Left lung (tissue), 10 donors: ENCODE measurements around the gene MAGEB5. TPM values are rescaled to one million over a fixed set of nuclear protein-coding genes. Genes with fewer than 3 reads are reported as not detected.

ENCODE experiments used
- ATAC-seq: fragments of 200-7000 bp; cut with Tn5 transposase; one replicate; pipeline ENCODE4 v1.9.1; 2020; ENCODE audit warnings: moderate library complexity
- DNase-seq, 4 donors: peaks; one replicate each; pipeline ENCODE4 v3.0.0-alpha.2; 2013 to 2020
- H3K27ac ChIP-seq, 2 donors: fragments of 200-600 bp; sonication (generic) in 1 of 2; one replicate each; pipeline versions ENCODE4 v1.5.0 to v1.8.0; 2020 to 2021
- H3K27me3 ChIP-seq, 2 donors: fragments of 200-600 bp; sonication (generic) in 1 of 2; one replicate each; pipeline versions ENCODE4 v1.5.0 to v1.8.0; 2020 to 2021
- H3K36me3 ChIP-seq, 2 donors: fragments of 200-600 bp; sonication (generic) in 1 of 2; one replicate each; pipeline versions ENCODE4 v1.5.0 to v1.8.0; 2020 to 2021
- H3K4me1 ChIP-seq, 2 donors: fragments of 200-600 bp; one replicate each; pipeline ENCODE4 v1.8.0; 2021
- H3K4me3 ChIP-seq, 2 donors: fragments of 200-600 bp; sonication (generic) in 1 of 2; one replicate each; pipeline versions ENCODE4 v1.5.0 to v1.8.0; 2020 to 2021; ENCODE audit warnings: mild to moderate bottlenecking in 1 of 2
- H3K9me3 ChIP-seq, 2 donors: fragments of 200-600 bp; sonication (generic) in 1 of 2; one replicate each; pipeline versions ENCODE4 v1.5.0 to v1.8.0; 2020 to 2021
- CTCF ChIP-seq, 2 donors: fragments of 200-600 bp; sonication (generic) in 1 of 2; IDR thresholded peaks; one replicate each; pipeline versions ENCODE4 v1.5.0 to v1.8.0; 2021; ENCODE audit warnings: antibody characterized with exemption in 2 of 2
- intact Hi-C, 2 donors: fragments of 100-400 bp; cut with DNase I; formaldehyde crosslinking; loops; one replicate each; pipeline versions ENCODE4 v1.11.2 to v1.14.2; 2022
- polyA plus RNA-seq, 6 donors: library from polyadenylated mRNA; unstranded; fragments of 120-200 nt; gene quantifications; one replicate each; pipeline ENCODE4 v1.2.1, GENCODE V29; 2013; ENCODE audit not compliant: insufficient read length in 6 of 6
- total RNA-seq, 2 donors: library from RNA; stranded (reverse); fragmentation: NEBNext Ultra II Directional; extraction: Animal tissue kit (Norgen Biotek cat#: 25700); gene quantifications; one replicate each; pipeline ENCODE4 v1.2.1, GENCODE V29; 2021
- donor health status: DM: no; HTN: yes; CAD: no.
- donor health status: DM: no; HTN: no; CAD: no.

The MAGEB5 gene
- total and polyA plus RNA-seq, 8 donors, result not detected

- no peaks in the 10 kb centered on the region for H3K36me3 ChIP-seq
- ATAC-seq (no peak), DNase-seq (no peak)
- no peak for TF ChIP-seq CTCF (IDR thresholded peaks at IDR 0.05)
- H3K9me3 ChIP-seq, result peaks cover 0 to 3% of the 10 kb centered on the region in 2 donors
- H3K27me3 ChIP-seq, result no peaks in the 10 kb centered on the region
- H3K4me1 ChIP-seq, result no peaks in the 10 kb centered on the region
- intact Hi-C loops, result no loop called here
- no peak overlapping the region for H3K4me3 ChIP-seq
- no peak overlapping the region for H3K27ac ChIP-seq
Observed at GRCh38 chrX:26234177-26234576, 18.2 kb downstream of the MAGEB5 start.

DNA sequence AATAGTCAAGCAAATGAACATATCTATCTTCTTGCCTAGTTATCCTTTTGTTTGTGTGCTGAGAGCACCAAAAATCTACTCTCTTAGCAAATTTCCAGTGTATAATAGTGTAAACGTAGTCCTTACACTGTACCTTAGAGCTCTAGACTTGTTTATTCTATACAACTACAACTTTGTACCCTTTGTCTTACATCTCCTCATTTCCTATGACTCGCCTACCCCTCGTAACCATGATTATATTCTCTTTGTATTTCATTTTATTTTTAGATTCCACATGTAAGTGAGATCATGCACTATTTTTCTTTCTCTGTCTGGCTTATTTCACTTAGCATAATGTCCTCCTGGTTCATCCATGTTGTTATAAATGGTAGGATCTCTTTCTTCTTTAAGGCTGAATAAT is 37.6 kb downstream of the MAGEB5 start:
- no peak for ATAC-seq
- H3K27me3 ChIP-seq, result no peaks in the 10 kb centered on the region
- no peaks in the 10 kb centered on the region for H3K9me3 ChIP-seq
- H3K4me3 ChIP-seq, result no peak overlapping the region
- DNase-seq, result no peak
- H3K36me3 ChIP-seq, result no peaks in the 10 kb centered on the region
- TF ChIP-seq CTCF (IDR thresholded peaks at IDR 0.05), result no peak
- no peaks in the 10 kb centered on the region for H3K4me1 ChIP-seq
- no peak overlapping the region for H3K27ac ChIP-seq
- intact Hi-C loops, result no loop called here

- Histone ChIP-seq H3K27me3 (no peaks in the 10 kb centered on the region), H3K36me3 (no peaks in the 10 kb centered on the region), H3K9me3 (no peaks in the 10 kb centered on the region), H3K4me3 (no peak overlapping the region), H3K4me1 (no peaks in the 10 kb centered on the region), H3K27ac (no peak overlapping the region)
- no peak for TF ChIP-seq CTCF (IDR thresholded peaks at IDR 0.05)
- intact Hi-C loops, result no loop called here
- ATAC-seq (no peak), DNase-seq (no peak)
Observed at GRCh38 chrX:26254436-26254835, 38.5 kb downstream of the MAGEB5 start.

DNA sequence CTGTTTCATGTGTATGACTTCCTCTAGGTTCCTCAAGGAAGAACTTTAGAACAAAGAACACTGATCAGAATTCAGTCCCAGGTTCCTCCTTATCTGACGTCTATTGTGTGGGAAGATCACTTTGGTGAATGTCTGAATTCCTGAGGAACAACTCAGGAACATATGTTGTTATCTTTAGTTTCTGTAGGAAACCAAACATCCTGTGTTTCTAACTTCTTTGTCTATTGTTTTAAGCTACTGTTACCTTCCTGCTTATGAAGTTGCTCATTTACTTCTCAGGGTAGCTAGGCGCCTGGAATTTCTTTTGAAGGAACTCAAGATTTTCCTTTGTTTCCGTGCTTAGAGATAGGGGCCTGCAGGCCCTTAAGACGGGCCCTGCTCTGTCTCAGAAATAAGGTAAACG is 46.2 kb downstream of the MAGEB5 start:
- Histone ChIP-seq H3K4me1 (no peaks in the 10 kb centered on the region), H3K4me3 (no peak overlapping the region), H3K27me3 (no peaks in the 10 kb centered on the region), H3K36me3 (no peaks in the 10 kb centered on the region), H3K9me3 (no peaks in the 10 kb centered on the region), H3K27ac (no peak overlapping the region)
- TF ChIP-seq CTCF (IDR thresholded peaks at IDR 0.05), result no peak
- intact Hi-C loops, result no loop called here
- DNase-seq, result no peak
- ATAC-seq, result no peak

Other genes starting within 250 kb of the MAGEB5 start
- not detected for gene MAGEB18, start 77.8 kb upstream of the MAGEB5 start, total RNA-seq
- gene MAGEB18, start 77.8 kb upstream of the MAGEB5 start, polyA plus RNA-seq, result not detected
- not detected for gene MAGEB6B, start 55.6 kb upstream of the MAGEB5 start, total RNA-seq
- gene MAGEB6B, start 55.6 kb upstream of the MAGEB5 start, polyA plus RNA-seq, result not detected
- not detected for gene MAGEB6, start 23.7 kb upstream of the MAGEB5 start, total RNA-seq
- not detected for gene MAGEB6, start 23.7 kb upstream of the MAGEB5 start, polyA plus RNA-seq